ENCODE data around the gene BTNL9.

GRCh38 chr5:181052672-181053487, 12.8 kb downstream of the BTNL9 start:
- TF ChIP-seq TAF1 (IDR thresholded peaks at IDR 0.05; ENCODE audit: low read depth, low read length) (no peak), POLR2AphosphoS5 (IDR thresholded peaks at IDR 0.05; ENCODE audit: low read depth, low read length) (no peak), POLR2A (IDR thresholded peaks at IDR 0.05; ENCODE audit: low read depth, low read length) (no peak)

All from GM12891 (cell line).